Natural killer cell treated with Interleukin-12 subunit alpha and Interleukin-12 subunit beta and Interleukin-15 and Interleukin-18, amount 100 ng/mL, for 72 hours (primary cell): ENCODE data around the gene TTLL10. TPM values are rescaled to one million over a fixed set of nuclear protein-coding genes. Genes with fewer than 3 reads are reported as not detected.

Source experiments
- ATAC-seq, 2 donors: fragments of 150-1000 bp; cut with Tn5 transposase in 1 of 2; sonication (Bioruptor Pico), chemical (Tn5 transposase) in 1 of 2; 2 replicates each; pipeline ENCODE4 v1.10.0; 2021
- DNase-seq: peaks from one replicate; pipeline ENCODE4 v3.0.0; 2022; ENCODE audit warnings: low spot score
- H3K27ac Mint-ChIP-seq, 2 donors: 1 replicate in 1 of 2; 2 replicates in 1 of 2; pipeline ENCODE4 v1.8.0; 2022; ENCODE audit warnings: mixed read lengths in 2 of 2, mild to moderate bottlenecking in 1 of 2, moderate library complexity in 1 of 2
- H3K27me3 Mint-ChIP-seq, 2 donors: 1 replicate in 1 of 2; 2 replicates in 1 of 2; pipeline ENCODE4 v1.8.0; 2022; ENCODE audit warnings: mixed read lengths in 2 of 2
- H3K36me3 Mint-ChIP-seq: one replicate; pipeline ENCODE4 v1.8.0; 2022; ENCODE audit warnings: mixed read lengths
- H3K4me1 Mint-ChIP-seq, 2 donors: 1 replicate in 1 of 2; 2 replicates in 1 of 2; pipeline ENCODE4 v1.8.0; 2022; ENCODE audit warnings: low read depth in 2 of 2, mixed read lengths in 2 of 2, mild to moderate bottlenecking in 1 of 2
- H3K4me3 Mint-ChIP-seq: one replicate; pipeline ENCODE4 v1.8.0; 2022; ENCODE audit warnings: mixed read lengths
- H3K9me3 Mint-ChIP-seq: 2 replicates; pipeline ENCODE4 v1.8.0; 2022; ENCODE audit warnings: mixed read lengths
- total RNA-seq, 2 donors: library from RNA; stranded (reverse); gene quantifications; one replicate each; pipeline ENCODE4 v1.2.3, GENCODE V29; 2022

Gene TTLL10
- total RNA-seq, 2 donors from 2014 or later: 0.31 TPM; not detected in 1

- no peak for ATAC-seq
- Mint-ChIP-seq H3K9me3 (no peaks in the 10 kb centered on the region), H3K4me3 (peak overlapping the region; percentile 39), H3K36me3 (no peaks in the 10 kb centered on the region), H3K27ac (peak overlapping the region; percentile 33 to 48), H3K27me3 (no peaks in the 10 kb centered on the region), H3K4me1 (peaks cover 26 to 40% of the 10 kb centered on the region in 2 donors)
- DNase-seq: no peak
Measured at GRCh38 chr1:1211541-1212441, 38.1 kb downstream of the TTLL10 start.

DNA sequence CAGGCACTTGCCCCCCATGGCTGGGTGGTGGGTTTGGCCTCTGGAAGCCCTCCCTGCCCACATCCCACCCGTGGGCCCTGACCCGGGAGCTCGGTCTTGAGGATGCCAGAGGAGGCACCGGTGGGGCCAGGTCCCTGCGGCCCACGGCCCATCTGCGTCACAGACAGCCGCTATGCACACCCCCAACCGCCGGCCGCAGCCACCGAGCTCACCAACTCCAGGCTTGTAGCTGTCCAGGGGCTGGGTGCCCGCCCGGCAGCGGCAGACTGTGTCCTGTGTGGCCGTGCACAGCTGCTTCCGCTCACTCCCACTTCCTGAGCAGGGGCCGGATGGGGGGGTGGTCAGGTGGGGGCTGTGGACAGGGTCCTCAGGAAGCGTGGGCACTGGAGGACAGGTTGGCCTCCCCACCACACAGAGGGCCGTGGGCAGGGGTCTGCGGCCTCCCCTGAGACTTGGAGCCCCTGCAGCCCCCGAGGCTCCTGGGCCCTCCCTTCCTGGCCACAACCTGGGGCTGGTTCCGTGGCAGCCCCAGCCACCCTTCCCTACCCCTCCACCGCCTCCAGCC is 39.2 kb downstream of the TTLL10 start:
- DNase-seq (peak; percentile 92), ATAC-seq (peak; percentile 73 to 79)
- Mint-ChIP-seq H3K9me3 (no peaks in the 10 kb centered on the region), H3K27ac (peak overlapping the region; percentile 33 to 48), H3K36me3 (no peaks in the 10 kb centered on the region), H3K27me3 (no peaks in the 10 kb centered on the region), H3K4me1 (peaks cover 26 to 42% of the 10 kb centered on the region in 2 donors), H3K4me3 (peak overlapping the region; percentile 39)

DNA sequence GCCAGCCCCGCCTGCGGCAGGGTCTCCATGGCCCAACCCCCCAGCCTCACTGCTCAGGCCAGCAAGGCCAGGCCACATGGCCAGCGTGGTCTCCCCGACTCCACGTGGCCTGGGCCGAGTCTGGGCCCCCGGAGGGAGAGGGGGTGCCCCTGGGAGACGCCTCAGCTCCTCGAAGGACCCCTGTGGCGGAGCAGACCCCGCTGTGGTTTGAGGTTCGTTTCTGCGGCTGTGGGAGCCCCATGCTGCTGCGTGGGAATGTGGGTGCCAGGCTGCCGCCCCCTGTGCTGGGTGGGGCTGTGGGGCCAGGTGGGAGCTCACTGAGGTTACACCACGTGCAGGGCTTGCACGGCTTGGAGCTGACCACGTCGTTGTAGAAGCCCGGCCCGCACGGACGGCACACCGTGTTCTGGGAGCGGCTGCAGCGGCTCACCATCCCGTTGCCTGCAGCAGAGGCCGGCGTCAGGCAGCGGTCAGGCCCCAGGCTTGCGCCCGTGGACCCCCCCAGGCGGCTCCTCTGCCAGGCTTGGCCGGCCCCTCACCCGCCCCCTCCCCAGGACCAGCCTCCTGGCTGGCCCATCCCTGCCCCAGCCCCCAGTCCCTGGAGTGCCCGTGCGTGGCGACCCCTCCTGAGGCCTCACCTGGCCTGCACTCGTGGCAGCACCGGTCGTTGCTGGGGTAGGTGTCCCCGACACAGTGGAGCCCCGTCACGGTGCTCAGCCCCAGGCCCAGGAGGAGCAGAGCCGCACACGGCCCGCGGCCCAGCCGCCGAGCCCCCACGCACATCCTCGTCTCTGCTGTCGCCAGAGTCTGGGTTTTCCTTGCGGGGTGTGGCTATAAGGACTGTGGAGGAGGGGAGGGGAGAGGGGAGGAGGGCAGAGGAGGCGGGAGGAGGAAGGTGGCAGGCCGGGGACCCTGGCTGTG is 39.9 kb downstream of the TTLL10 start, which contains the start of gene TNFRSF4:
Gene TNFRSF4 (minus strand): TSS at position 809 of the 921 bp plus-strand sequence. CDS start 26 bp downstream, at position 783.
- Mint-ChIP-seq H3K4me1 (peaks cover 19 to 35% of the 10 kb centered on the region in 2 donors), H3K4me3 (peak within 1 kb of the TSS; percentile 41)

DNA sequence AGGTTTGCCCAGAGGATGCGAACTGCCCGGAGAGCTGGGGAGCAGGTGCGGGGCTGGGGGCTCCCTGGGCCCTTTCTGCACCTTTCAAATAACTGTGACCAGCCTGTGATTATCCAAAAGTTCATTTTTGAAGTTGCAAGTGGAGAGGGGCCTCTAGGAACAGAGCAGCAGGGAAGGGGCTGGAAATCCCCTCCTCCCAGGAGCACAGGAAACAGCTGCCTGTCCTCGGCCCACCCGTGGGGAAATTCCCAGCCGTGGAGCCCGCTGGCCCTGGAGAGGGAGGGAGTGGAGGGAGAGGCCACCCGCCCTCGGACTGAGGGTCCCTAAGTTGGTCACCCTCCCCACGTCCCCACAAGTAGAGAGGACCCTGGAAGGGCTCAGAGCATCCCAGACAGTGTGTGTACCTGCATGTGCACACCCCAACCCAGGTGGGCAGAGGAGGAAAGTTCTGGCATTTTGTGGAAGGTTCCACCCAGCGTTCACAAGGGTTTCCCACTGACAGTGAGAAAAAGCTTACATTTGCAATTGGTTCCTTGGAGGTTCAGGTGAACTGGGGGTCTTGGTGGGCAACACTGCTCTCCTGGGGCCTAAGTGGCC is 41.5 kb downstream of the TTLL10 start:
- ATAC-seq (peak in 1 of 2 donors; percentile 21), DNase-seq (peak; percentile 81)
- Mint-ChIP-seq H3K27me3 (no peaks in the 10 kb centered on the region), H3K36me3 (no peaks in the 10 kb centered on the region), H3K4me3 (peak overlapping the region; percentile 41), H3K9me3 (no peaks in the 10 kb centered on the region), H3K4me1 (peaks cover 23 to 30% of the 10 kb centered on the region in 2 donors), H3K27ac (peak overlapping the region; percentile 55 to 97)

More for the DNA sequence above, 39.9 kb downstream of the TTLL10 start, which contains the start of gene TNFRSF4:
- H3K9me3 Mint-ChIP-seq: no peaks in the 10 kb centered on the region
- H3K27ac Mint-ChIP-seq: peak within 1 kb of the TSS; percentile 55 to 97
- H3K36me3 Mint-ChIP-seq: no peaks in the 10 kb centered on the region
- DNase-seq (peak; percentile 76), ATAC-seq (peak; percentile 31 to 40)
- no peaks in the 10 kb centered on the region for H3K27me3 Mint-ChIP-seq

GRCh38 chr1:1215881-1216605 is 42.4 kb downstream of the TTLL10 start:
- peak overlapping the region; percentile 62 for H3K4me3 Mint-ChIP-seq
- no peaks in the 10 kb centered on the region for H3K27me3 Mint-ChIP-seq
- ATAC-seq (no peak), DNase-seq (no peak)
- H3K4me1 Mint-ChIP-seq: peaks cover 28 to 32% of the 10 kb centered on the region in 2 donors
- H3K27ac Mint-ChIP-seq: peak overlapping the region; percentile 73 to 97
- H3K9me3 Mint-ChIP-seq: no peaks in the 10 kb centered on the region
- H3K36me3 Mint-ChIP-seq: no peaks in the 10 kb centered on the region

DNA sequence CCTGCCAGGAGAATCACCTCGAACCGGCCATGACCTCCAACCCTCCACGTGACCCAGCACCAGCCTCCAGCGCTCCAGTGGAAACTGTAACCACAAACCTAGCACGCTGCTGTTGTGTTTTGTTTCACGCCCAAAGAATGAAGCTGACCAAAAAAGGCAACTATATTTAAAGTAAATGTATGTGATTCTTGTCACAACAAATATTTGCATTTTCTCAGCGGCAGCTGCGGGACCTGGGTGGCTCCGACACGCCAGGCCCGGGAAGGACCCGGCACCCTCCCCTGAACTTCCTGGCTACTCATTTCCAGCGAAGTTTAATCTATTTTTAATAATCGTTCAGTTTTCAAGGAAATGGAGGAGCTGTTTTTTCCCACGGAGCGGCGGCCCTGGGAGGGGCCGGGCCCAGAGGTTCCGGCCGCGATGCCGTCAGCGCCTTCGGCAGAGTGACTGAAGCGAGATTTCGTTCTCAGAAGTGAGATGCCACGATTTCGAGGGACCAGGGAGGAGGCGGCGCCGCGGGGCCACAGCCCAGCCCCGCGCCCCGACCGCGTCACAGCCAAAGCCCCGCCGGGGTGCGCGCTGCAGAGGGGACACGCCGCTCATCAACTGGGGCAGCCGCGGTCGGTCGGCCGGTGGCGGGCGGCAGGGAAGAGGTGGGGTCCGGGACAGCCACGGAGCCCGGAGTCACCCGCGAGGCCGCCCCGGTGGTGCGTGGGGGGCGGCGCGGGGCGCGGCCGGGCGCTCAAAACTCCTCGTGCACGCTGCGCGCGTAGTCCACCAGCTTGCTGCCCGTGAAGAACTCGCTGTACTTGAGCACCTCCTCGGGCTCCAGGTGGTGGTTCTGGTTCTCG is 43.3 kb downstream of the TTLL10 start:
- peak overlapping the region; percentile 62 for H3K4me3 Mint-ChIP-seq

GRCh38 chr1:1217621-1218523 is 44.2 kb downstream of the TTLL10 start:
- peaks cover 3% of the 10 kb centered on the region for H3K36me3 Mint-ChIP-seq
- DNase-seq (no peak), ATAC-seq (no peak)
- no peak overlapping the region for H3K4me3 Mint-ChIP-seq
- no peaks in the 10 kb centered on the region for H3K27me3 Mint-ChIP-seq
- no peaks in the 10 kb centered on the region for H3K9me3 Mint-ChIP-seq
- H3K4me1 Mint-ChIP-seq: peaks cover 37 to 43% of the 10 kb centered on the region in 2 donors
- H3K27ac Mint-ChIP-seq: peak overlapping the region in 1 of 2 donors; percentile 97

More for the DNA sequence above, 43.3 kb downstream of the TTLL10 start:
- Mint-ChIP-seq H3K36me3 (no peaks in the 10 kb centered on the region), H3K27ac (peak overlapping the region; percentile 73 to 97), H3K9me3 (no peaks in the 10 kb centered on the region), H3K4me1 (peaks cover 34 to 37% of the 10 kb centered on the region in 2 donors), H3K27me3 (no peaks in the 10 kb centered on the region)
- ATAC-seq: peak in 1 of 2 donors; percentile 57
- DNase-seq: peak; percentile 79

DNA sequence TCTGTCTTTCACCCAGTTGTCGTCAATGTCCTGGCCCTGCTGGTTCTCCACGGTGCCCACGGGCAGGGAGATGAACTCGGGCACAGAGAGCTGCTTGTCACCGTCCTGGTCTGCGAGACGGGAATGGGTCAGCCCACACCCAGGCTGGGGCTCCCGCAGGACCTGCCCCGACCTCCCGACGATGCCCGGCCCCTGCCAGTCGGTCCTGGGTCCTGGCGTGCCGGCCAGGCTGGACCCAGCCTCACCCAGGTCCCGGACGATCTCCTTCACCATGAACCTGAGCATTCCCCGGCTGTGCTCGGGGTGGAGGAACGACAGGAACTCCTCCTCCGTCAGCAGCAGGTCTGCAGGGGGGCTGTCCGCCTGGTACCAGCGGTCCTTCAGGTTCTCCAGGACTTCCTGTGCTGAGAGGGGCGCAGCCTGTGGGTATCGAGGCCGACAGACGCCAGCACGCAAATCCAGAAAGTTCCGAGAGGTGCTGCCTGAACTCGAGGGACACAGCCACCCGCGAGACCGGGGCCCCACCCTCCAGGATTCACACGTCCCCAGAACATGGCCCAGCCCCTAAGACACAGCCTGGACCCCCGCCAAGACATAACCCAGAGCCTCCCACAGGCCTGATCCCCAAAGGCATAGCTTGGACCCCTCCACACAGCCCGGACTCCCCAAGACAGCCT is 45.0 kb downstream of the TTLL10 start:
- Mint-ChIP-seq H3K4me3 (no peak overlapping the region), H3K36me3 (peaks cover 8% of the 10 kb centered on the region), H3K27me3 (no peaks in the 10 kb centered on the region), H3K4me1 (peaks cover 42 to 48% of the 10 kb centered on the region in 2 donors), H3K9me3 (no peaks in the 10 kb centered on the region), H3K27ac (peak overlapping the region; percentile 33 to 46)
- ATAC-seq: no peak
- no peak for DNase-seq

DNA sequence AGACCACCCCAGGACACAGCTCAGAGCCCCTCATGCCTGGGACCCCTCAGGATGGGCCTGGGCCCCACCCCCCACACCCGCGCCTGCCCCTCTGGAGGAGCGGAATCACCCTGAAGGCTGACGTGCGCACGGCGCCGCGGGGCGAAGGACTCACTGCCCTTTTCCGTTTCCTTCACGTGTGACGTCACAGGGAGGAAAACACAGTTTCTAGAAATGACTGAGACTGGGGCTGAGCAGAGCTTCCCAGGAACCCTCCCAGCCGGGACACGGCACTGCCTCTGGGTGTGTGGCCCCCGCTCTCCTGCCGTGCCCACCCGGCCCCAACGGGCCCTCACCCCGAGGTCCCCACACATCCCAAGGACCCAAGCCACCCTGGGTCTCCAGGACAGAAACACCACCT is 45.7 kb downstream of the TTLL10 start:
- H3K27ac Mint-ChIP-seq: peak overlapping the region; percentile 46 to 85
- H3K4me3 Mint-ChIP-seq: no peak overlapping the region
- peaks cover 8% of the 10 kb centered on the region for H3K36me3 Mint-ChIP-seq
- no peaks in the 10 kb centered on the region for H3K9me3 Mint-ChIP-seq
- peaks cover 39 to 46% of the 10 kb centered on the region in 2 donors for H3K4me1 Mint-ChIP-seq
- ATAC-seq: peak in 1 of 2 donors; percentile 41
- no peak for DNase-seq
- no peaks in the 10 kb centered on the region for H3K27me3 Mint-ChIP-seq

- ATAC-seq (no peak), DNase-seq (no peak)
- Mint-ChIP-seq H3K27me3 (no peaks in the 10 kb centered on the region), H3K27ac (peak overlapping the region; percentile 46 to 85), H3K4me1 (peaks cover 31 to 44% of the 10 kb centered on the region in 2 donors), H3K4me3 (no peak overlapping the region), H3K9me3 (no peaks in the 10 kb centered on the region), H3K36me3 (peaks cover 12% of the 10 kb centered on the region)
Measured at GRCh38 chr1:1220197-1220596, 46.5 kb downstream of the TTLL10 start.
